Epithelial cell of proximal tubule (primary cell): ENCODE data around the gene EFNA2. TPM values are rescaled to one million over a fixed set of nuclear protein-coding genes. Genes with fewer than 3 reads are reported as not detected.

Source experiments
- DNase-seq: peaks from one replicate; pipeline ENCODE4 v3.0.0-alpha.2; 2011; ENCODE audit warnings: low read depth
- H3K4me3 ChIP-seq: 2 replicates; pipeline ENCODE4 v1.5.1; 2011; ENCODE audit warnings: low read depth, mild to moderate bottlenecking, low read length
- total RNA-seq: library from RNA; depleted of rRNA; stranded (reverse); fragments of >200 nt; gene quantifications from 2 replicates; pipeline ENCODE4 v1.2.3, GENCODE V29; 2015
- TF ChIP-seq, protein P1 (sequence below): conservative IDR thresholded peaks from 2 replicates; pipeline ENCODE4 v1.5.1; 2012; ENCODE audit warnings: low read depth, mild to moderate bottlenecking, low read length

EFNA2 gene
- total RNA-seq, 1 donor from 2014 or later = 0.23 TPM

DNA sequence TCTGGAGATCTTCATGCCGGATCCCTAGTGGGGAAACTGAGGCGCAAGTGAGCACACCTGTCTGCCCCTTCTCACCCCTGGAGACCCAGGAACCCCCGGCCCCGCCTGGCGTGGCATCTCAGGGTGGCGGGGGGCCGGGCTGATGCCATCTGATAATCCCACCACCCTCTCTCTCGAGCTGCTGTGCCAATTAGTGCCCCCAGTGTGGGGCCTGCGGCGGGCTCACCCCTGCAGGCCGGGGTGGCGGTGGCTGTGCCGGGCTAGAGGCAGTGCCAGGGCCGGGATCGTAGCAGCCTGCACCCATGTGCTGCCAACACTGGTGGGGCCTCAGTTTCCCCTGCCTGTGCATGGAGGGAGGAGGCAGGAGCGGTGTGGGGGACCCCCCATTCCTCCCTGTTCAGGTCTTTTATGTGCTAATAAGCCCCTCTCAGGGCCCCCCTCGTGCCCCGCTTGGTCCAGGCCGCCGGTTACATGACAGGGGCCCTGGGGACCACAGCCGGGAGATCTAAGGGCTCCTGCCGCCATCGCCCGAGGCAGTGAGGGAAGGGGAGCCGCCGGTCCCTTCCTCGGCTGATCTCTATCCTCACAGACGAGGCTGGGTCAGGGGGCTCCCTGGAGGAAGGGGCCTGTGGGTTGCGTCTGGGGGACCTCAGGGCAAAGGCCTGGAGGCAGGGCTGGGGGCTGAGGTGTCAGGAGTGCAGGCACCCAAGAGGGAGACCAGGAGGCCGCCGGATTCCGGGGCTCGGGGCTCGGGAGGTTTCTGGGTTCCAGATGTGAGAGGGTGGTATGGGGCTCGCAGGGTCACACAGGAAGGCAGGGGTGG is 8.3 kb downstream of the EFNA2 start:
- TF ChIP-seq, protein P1, sequence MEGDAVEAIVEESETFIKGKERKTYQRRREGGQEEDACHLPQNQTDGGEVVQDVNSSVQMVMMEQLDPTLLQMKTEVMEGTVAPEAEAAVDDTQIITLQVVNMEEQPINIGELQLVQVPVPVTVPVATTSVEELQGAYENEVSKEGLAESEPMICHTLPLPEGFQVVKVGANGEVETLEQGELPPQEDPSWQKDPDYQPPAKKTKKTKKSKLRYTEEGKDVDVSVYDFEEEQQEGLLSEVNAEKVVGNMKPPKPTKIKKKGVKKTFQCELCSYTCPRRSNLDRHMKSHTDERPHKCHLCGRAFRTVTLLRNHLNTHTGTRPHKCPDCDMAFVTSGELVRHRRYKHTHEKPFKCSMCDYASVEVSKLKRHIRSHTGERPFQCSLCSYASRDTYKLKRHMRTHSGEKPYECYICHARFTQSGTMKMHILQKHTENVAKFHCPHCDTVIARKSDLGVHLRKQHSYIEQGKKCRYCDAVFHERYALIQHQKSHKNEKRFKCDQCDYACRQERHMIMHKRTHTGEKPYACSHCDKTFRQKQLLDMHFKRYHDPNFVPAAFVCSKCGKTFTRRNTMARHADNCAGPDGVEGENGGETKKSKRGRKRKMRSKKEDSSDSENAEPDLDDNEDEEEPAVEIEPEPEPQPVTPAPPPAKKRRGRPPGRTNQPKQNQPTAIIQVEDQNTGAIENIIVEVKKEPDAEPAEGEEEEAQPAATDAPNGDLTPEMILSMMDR = no peak
- DNase-seq = no peak

DNA sequence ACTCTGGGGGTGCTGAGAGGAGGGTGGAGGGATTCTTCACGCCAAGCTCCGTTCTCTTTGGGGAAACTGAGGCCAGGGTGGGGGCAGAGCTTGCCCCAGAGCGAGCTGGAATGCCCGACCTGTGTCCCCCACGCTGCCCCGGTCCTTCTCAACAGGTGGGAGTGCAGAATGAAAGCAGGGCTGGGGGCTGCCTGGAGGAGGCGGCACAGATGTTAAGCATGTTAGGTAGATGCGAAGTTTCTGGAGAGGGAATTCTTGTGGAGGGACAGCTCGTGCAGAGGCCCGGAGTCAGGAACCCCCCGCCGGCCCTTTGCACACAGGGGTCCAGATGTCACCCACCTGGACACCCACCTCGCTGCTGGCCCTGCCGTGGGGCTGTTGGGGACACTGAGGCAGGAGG is 9.0 kb downstream of the EFNA2 start:
- H3K4me3 ChIP-seq = no peak overlapping the region
- TF ChIP-seq, protein P1 = no peak
- DNase-seq = no peak

More for the DNA sequence above, 8.3 kb downstream of the EFNA2 start:
- H3K4me3 ChIP-seq = no peak overlapping the region

DNA sequence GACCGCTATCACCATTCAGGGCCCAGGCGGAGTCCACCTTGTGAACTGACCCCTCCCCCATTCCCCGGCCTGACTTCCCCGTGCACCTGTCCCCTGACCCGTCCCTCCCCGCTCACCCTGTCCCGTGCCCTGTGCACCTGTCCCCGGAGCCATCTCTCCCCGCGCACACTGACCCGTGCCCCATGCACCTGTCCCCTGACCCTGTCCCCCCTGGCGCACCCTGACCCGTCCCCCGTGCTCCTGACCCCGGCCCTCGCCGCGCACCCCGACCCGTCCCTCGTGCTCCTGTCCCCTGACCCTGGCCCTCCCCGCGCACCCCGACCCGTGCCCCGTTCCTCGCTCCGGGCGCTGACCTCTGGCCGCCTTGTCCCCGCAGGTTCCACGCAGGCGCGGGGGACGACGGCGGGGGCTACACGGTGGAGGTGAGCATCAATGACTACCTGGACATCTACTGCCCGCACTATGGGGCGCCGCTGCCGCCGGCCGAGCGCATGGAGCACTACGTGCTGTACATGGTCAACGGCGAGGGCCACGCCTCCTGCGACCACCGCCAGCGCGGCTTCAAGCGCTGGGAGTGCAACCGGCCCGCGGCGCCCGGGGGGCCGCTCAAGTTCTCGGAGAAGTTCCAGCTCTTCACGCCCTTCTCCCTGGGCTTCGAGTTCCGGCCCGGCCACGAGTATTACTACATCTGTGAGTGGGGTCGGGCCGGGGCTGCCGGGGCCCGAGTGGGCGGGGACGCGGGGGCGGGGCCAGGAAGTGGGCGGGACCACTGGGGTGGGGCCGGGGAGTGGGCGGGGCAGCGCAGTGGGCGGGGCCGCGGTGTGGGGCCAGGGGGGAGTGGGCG is 9.7 kb downstream of the EFNA2 start:
- no peak for DNase-seq
- TF ChIP-seq, protein P1 = no peak
- H3K4me3 ChIP-seq = no peak overlapping the region

DNA sequence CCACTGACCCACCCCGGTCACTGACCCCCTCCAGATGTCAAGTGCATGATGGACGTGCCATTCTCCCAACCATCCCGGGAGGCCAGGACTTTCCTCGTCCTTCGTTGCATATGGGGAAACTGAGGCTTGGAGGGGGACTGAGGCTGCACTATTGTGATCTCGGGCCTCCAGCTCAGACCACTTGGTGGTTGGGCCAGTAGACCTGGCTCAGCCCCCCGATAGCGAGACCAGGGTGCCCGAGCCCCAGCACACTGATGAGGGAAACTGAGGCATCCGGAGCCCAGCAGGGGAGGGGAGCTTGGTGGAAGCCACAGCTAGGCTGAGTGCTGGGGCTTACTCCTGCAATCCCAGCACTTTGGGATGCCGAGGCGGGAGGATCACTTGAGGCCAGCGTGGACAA is 10.4 kb downstream of the EFNA2 start:
- TF ChIP-seq, protein P1 = no peak
- no peak for DNase-seq
- H3K4me3 ChIP-seq = no peak overlapping the region

DNA sequence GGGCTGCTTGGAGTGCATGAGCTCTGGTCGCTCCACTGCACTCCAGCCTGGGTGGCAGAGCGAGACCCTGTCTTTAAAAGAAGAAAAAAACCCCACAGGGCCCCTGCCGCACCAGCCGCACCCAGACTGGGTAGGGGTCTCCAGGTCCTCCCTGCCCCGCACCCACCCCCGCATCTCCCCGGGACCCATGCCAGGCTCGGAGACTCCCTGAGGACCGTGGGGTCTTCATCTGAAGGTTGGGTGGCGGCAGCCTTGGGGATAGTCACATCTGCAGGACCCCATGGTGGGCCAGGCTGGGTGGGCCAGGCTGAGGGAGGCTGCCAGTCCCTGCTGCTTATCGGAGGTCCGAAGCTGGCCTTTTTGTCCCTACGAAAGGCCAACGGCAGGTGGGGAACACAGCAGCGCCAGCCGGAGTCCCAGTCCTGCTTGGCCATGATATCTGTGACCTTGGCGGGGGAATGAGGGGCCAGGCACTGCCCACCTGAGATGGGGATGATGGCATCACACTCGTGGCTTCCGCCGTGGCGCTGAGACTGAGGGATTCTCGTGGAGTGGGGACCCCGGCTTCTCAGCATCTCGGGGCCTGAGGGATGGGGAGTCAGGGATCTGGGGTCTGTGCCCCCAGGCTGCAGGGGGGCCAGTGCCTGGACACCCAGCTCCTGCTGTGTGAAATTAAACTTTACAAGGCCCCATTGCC is 11.1 kb downstream of the EFNA2 start:
- no peak for DNase-seq
- H3K4me3 ChIP-seq = no peak overlapping the region
- TF ChIP-seq, protein P1 = no peak

DNA sequence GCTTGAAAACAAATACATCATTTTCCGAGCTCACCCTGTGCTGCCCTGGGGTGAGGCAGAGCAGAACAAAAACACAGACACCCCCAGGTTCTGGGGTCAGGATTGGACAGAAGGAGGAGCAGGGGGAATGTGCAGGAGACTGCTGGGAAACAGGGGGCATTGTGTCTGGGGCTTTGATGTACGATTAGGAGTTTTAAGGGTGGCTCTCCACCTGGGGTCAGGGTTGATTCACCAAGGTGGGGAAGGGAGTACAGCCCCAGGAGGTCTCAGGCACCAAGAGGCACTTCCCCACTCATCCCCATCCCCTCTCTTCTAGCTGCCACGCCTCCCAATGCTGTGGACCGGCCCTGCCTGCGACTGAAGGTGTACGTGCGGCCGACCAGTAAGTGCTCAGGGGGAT is 12.6 kb downstream of the EFNA2 start:
- no peak overlapping the region for H3K4me3 ChIP-seq
- TF ChIP-seq, protein P1 = no peak
- DNase-seq = no peak
